HG02870 (cell line): ENCODE results near the gene SELENOW.
"Not testable (repeated sequence)": the region's sequence is repeated elsewhere in the genome, so short reads cannot be mapped to it uniquely, and the experiment has no call there.

Experiments
- ATAC-seq: cut with Tn5 transposase; IDR thresholded peaks from one replicate; pipeline ENCODE4 v1.9.1; 2021; ENCODE audit warnings: mild to moderate bottlenecking, moderate library complexity; ENCODE audit not compliant: unreplicated experiment

The SELENOW gene

GRCh38 chr19:47781590-47782262 is 3.2 kb downstream of the SELENOW start:
- ATAC-seq: no peak

GRCh38 chr19:47786566-47786965 is 8.1 kb downstream of the SELENOW start:
- ATAC-seq: no peak

- ATAC-seq: not testable (repeated sequence)
Measured at GRCh38 chr19:47787307-47787706, 8.8 kb downstream of the SELENOW start.

- not testable (repeated sequence) for ATAC-seq
Measured at GRCh38 chr19:47789811-47790210, 11.3 kb downstream of the SELENOW start.

GRCh38 chr19:47790398-47790814 is 11.9 kb downstream of the SELENOW start:
- ATAC-seq: no peak

DNA sequence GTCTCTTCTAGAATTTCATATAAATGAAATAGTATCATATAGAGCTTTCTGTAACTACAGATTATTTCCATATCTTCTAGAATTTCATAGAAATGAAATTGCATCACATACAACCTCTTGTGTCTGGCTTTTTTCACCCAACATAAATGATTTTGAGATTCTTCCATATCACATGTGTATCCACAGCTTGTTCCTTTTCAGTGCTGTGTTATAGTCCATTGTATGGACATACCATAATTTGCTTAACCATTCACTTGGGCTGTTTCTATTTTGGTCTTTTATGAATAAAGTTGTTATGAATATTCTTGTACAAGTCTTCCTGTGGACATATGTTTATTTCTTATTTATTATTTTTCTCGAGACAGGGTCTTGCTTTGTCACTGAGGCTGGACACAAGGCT is 14.1 kb downstream of the SELENOW start:
- ATAC-seq: no peak

- ATAC-seq: no peak
Measured at GRCh38 chr19:47794526-47794925, 16.0 kb downstream of the SELENOW start.

GRCh38 chr19:47796785-47797184 is 18.3 kb downstream of the SELENOW start:
- no peak for ATAC-seq

DNA sequence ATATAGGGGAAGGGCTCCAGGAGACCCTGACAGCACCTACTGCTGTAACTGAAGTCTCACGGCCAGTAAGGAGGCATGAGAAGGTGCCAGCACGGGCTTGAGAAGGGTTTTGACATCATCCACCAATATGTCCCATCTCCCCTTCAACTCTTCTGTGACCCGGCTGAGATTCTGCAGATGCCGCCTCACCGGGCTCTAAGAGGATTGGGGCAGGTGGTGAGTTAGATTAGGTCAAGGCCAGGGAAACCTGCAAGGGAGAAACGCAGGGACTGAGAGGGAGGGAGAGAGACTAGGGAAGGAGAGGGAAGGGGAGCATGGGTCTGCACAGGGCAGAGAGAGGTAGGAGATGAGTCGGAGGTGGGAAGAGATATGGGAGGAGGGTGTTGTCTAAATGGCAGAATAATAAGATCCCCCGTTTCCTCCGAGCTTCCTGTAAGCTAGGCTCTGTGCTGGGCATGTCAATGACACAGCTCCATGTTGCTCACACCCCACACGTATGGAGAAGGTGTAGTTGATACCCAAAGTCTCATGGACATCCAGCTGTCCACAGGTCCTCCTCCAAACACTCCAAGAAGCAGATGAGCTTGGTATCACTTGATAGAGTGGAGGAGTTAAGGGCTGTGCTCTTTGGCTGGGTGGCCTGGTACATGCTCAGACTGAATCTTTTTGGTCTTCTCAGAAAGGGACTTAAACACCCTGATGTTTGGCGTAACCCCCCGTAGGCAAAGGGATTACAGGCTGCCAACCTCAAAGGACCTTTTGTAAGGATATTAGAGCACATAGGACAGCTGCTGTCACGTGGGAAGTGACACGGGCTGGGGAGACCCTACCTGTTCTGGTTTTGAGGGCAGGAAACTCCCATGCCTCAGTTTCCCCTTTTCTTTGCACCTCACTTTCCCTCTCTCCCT is 19.7 kb downstream of the SELENOW start:
- no peak for ATAC-seq

GRCh38 chr19:47798904-47799266 is 20.4 kb downstream of the SELENOW start:
- no peak for ATAC-seq

- no peak for ATAC-seq
Measured at GRCh38 chr19:47801270-47801669, 22.8 kb downstream of the SELENOW start.

GRCh38 chr19:47802521-47803043 is 24.1 kb downstream of the SELENOW start:
- no peak for ATAC-seq

DNA sequence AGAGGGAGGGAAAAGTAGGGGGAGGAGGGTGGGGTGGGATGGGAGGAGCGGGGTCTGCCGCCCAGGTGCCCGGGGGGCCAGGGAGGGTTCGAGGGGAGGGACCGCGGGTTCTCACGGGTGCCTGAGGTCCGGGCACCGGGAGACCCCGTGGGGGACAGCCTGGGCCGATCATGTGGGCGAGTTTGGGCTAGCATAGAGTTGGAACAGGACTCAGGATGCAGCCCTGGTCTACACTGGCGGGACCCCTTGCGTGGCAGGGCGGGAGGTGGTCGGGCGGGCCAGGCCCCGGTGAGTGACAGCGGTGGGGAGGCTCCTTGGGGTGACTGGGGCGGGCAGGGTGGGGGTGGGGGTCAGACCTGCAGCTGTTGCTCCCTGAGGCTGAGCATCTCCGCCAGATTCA is 24.6 kb downstream of the SELENOW start:
- ATAC-seq: not testable (repeated sequence)

DNA sequence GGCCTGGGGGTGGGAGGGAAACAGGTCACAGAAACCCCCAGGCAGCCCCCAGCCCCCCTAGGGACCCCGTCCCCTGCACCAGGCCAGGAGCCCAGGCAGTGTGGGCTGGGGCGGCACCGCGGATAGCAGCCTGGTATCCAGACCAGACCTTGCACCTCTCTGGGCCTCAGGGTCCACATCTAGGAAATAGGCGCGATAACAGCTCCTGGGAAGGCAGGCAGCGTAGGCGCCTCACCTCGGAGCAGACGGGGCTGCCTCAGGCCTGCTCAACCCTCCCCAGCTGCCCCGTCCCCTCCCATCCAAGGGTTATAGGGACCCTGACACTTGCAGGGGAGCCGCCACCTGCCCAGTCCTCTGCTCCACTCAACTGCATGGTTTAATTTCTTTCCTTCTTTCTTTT is 25.2 kb downstream of the SELENOW start:
- not testable (repeated sequence) for ATAC-seq

GRCh38 chr19:47804451-47804850 is 25.9 kb downstream of the SELENOW start, which contains the start of gene TPRX1:
TSS of gene TPRX1 (minus strand) at chr19:47804551. CDS start at chr19:47804539, 12 bp downstream.
- ATAC-seq: not testable (repeated sequence)

DNA sequence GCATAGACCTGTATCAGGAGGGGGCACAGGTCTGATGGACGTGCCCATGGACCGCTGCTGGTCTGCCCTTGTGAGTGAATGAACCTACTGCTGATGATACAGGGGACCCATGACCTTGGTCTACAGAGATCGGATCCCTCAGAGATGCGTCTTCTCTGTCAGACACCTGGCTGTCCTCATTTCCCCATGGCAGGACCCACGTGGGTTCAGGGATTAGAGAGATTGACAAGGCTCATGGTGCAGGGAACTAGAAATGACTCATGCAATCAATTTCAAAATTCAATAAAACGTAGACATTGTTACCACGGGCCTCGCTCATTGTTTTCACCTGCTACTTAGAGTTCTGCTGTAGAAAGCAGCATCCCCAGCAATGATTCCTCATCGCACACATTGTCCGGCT is 26.8 kb downstream of the SELENOW start:
- ATAC-seq: no peak

GRCh38 chr19:47806435-47806834 is 27.9 kb downstream of the SELENOW start:
- ATAC-seq: no peak

- no peak for ATAC-seq
Measured at GRCh38 chr19:47813304-47813994, 34.9 kb downstream of the SELENOW start.

GRCh38 chr19:47813995-47814328 is 35.5 kb downstream of the SELENOW start:
- ATAC-seq: no peak

DNA sequence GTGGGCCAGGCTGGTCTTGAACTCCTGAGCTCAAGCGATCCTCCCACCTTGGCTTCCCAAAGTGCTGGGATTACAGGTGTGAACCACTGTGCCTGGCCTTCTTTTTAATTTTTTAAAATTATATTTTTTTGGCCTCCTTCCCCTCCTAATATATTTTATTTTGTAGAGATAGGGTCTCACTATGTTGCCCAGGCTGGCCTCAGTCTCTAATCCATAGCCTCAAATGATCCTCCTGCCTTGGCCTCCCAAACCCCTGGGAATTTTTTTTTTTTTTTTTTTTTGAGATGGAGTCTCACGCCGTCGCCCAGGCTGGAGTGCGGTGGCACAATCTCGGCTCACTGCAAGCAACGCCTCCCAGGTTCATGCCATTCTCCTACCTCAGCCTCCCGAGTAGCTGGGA is 37.8 kb downstream of the SELENOW start:
- not testable (repeated sequence) for ATAC-seq

GRCh38 chr19:47818221-47818620 is 39.7 kb downstream of the SELENOW start:
- ATAC-seq: not testable (repeated sequence)
